Smooth muscle cell (in vitro differentiated cells): ENCODE measurements around the gene WDR91. TPM values are rescaled to one million over a fixed set of nuclear protein-coding genes. Genes with fewer than 3 reads are reported as not detected.

Source experiments
- DNase-seq: peaks from one replicate; lab custom pipeline; 2025; ENCODE audit not compliant: unreplicated experiment; lab: John Stamatoyannopoulos, UW
- H2AFZ ChIP-seq: fragments of 200-600 bp; sonication (generic); 2 replicates; pipeline ENCODE4 v1.6.0; 2016; ENCODE audit warnings: antibody characterized with exemption, low read depth, mild to moderate bottlenecking
- H3F3A ChIP-seq: fragments of 200-600 bp; sonication (generic); 2 replicates; pipeline ENCODE4 v1.6.0; 2017; ENCODE audit warnings: antibody characterized with exemption, low read depth
- H3K27ac ChIP-seq: fragments of 200-600 bp; sonication (generic); 2 replicates; pipeline ENCODE4 v1.5.1; 2016; ENCODE audit warnings: low read depth, mild to moderate bottlenecking
- H3K27me3 ChIP-seq: fragments of 200-600 bp; sonication (generic); 2 replicates; pipeline ENCODE4 v1.6.1; 2016; ENCODE audit warnings: low read depth, mild to moderate bottlenecking
- H3K36me3 ChIP-seq: fragments of 200-600 bp; sonication (generic); 2 replicates; pipeline ENCODE4 v1.5.1; 2016; ENCODE audit warnings: low read depth
- H3K4me1 ChIP-seq: fragments of 200-600 bp; sonication (generic); 2 replicates; pipeline ENCODE4 v1.5.1; 2016; ENCODE audit warnings: low read depth
- H3K4me2 ChIP-seq: fragments of 200-600 bp; sonication (generic); 2 replicates; pipeline ENCODE4 v1.6.0; 2016; ENCODE audit warnings: mild to moderate bottlenecking
- H3K4me3 ChIP-seq: fragments of 200-600 bp; sonication (generic); 2 replicates; pipeline ENCODE4 v1.5.1; 2016; ENCODE audit warnings: mild to moderate bottlenecking
- H3K79me2 ChIP-seq: fragments of 200-600 bp; sonication (generic); 2 replicates; pipeline ENCODE4 v1.6.0; 2016; ENCODE audit warnings: low read depth, mild to moderate bottlenecking
- H3K9ac ChIP-seq: fragments of 200-600 bp; sonication (generic); 2 replicates; pipeline ENCODE4 v1.6.0; 2016; ENCODE audit warnings: low read depth
- H3K9me3 ChIP-seq: fragments of 200-600 bp; sonication (generic); replicated peaks from 2 replicates; pipeline ENCODE4 v1.5.1; 2016; ENCODE audit warnings: low read depth
- H4K20me1 ChIP-seq: fragments of 200-600 bp; sonication (generic); 2 replicates; pipeline ENCODE4 v1.6.0; 2016; ENCODE audit warnings: low read depth
- CTCF ChIP-seq: fragments of 200-600 bp; sonication (generic); IDR thresholded peaks from 2 replicates; pipeline ENCODE4 v1.5.1; 2017; ENCODE audit warnings: borderline replicate concordance, mild to moderate bottlenecking, antibody characterized with exemption; ENCODE audit not compliant: insufficient read depth, poor library complexity, severe bottlenecking
- WGBS: methylation state at CpG from one replicate; pipeline ENCODE4 v1.1.7; 2016; ENCODE audit warnings: low lambda C conversion rate; 5-methylcytosine and 5-hydroxymethylcytosine counted together
- polyA plus RNA-seq: library from polyadenylated mRNA; unstranded; fragments of >200 nt; fragmentation: Nextera tagmentation; extraction: Ambion mirVana; gene quantifications from 2 replicates; pipeline ENCODE4 v1.2.1, GENCODE V29; 2016
- total RNA-seq: library from RNA; depleted of rRNA; stranded (reverse); fragments of >200 nt; gene quantifications from 2 replicates; pipeline ENCODE4 v1.2.3, GENCODE V29; 2014

The WDR91 gene
- total and polyA plus RNA-seq, 2 experiments from 2014 or later: 6.6 to 6.8 TPM

- WGBS: 91% methylated on average over 12 of the region's 12 CpGs
- Histone ChIP-seq H4K20me1 (no peaks in the 10 kb centered on the region), H3K27ac (peak overlapping the region; percentile 80), H3K4me1 (no peaks in the 10 kb centered on the region), H3K27me3 (no peaks in the 10 kb centered on the region), H3F3A (no peaks in the 10 kb centered on the region), H3K36me3 (no peaks in the 10 kb centered on the region), H3K9ac (no peak overlapping the region), H3K4me3 (no peak overlapping the region), H3K4me2 (no peak overlapping the region), H3K9me3 (no peaks in the 10 kb centered on the region), H3K79me2 (no peaks in the 10 kb centered on the region), H2AFZ (no peak overlapping the region)
- TF ChIP-seq CTCF: no peak
- no peak for DNase-seq
Observed at GRCh38 chr7:135194494-135195095, 16.7 kb downstream of the WDR91 start.

- Histone ChIP-seq H3K79me2 (no peaks in the 10 kb centered on the region), H3K4me1 (no peaks in the 10 kb centered on the region), H2AFZ (no peak overlapping the region), H3K27ac (peak overlapping the region; percentile 80), H4K20me1 (no peaks in the 10 kb centered on the region), H3K9me3 (no peaks in the 10 kb centered on the region), H3K4me3 (no peak overlapping the region), H3K9ac (no peak overlapping the region), H3K27me3 (no peaks in the 10 kb centered on the region), H3K36me3 (no peaks in the 10 kb centered on the region), H3K4me2 (no peak overlapping the region), H3F3A (no peaks in the 10 kb centered on the region)
- DNase-seq: no peak
- TF ChIP-seq CTCF: no peak
- 74% methylated on average over 10 of the region's 10 CpGs for WGBS
Observed at GRCh38 chr7:135193615-135194081, 17.7 kb downstream of the WDR91 start.

- H3K9ac ChIP-seq: no peak overlapping the region
- no peak overlapping the region for H3K4me2 ChIP-seq
- 89% methylated on average over 11 of the region's 11 CpGs for WGBS
- H3K79me2 ChIP-seq: no peaks in the 10 kb centered on the region
- H3K4me1 ChIP-seq: no peaks in the 10 kb centered on the region
- no peaks in the 10 kb centered on the region for H3K36me3 ChIP-seq
- H3K4me3 ChIP-seq: no peak overlapping the region
- H3K27ac ChIP-seq: peak overlapping the region; percentile 80
- H3K27me3 ChIP-seq: no peaks in the 10 kb centered on the region
- H2AFZ ChIP-seq: no peak overlapping the region
- H3F3A ChIP-seq: no peaks in the 10 kb centered on the region
- DNase-seq: no peak
- H4K20me1 ChIP-seq: no peaks in the 10 kb centered on the region
- H3K9me3 ChIP-seq: no peaks in the 10 kb centered on the region
- TF ChIP-seq CTCF: no peak
Observed at GRCh38 chr7:135192914-135193536, 18.3 kb downstream of the WDR91 start.

- H3K4me1 ChIP-seq: no peaks in the 10 kb centered on the region
- H3K4me2 ChIP-seq: no peak overlapping the region
- no peak for TF ChIP-seq CTCF
- no peaks in the 10 kb centered on the region for H3K27me3 ChIP-seq
- no peaks in the 10 kb centered on the region for H3K79me2 ChIP-seq
- H4K20me1 ChIP-seq: no peaks in the 10 kb centered on the region
- DNase-seq: no peak
- no peaks in the 10 kb centered on the region for H3K36me3 ChIP-seq
- no peak overlapping the region for H2AFZ ChIP-seq
- H3K27ac ChIP-seq: no peak overlapping the region
- H3K4me3 ChIP-seq: no peak overlapping the region
- no peaks in the 10 kb centered on the region for H3K9me3 ChIP-seq
- no peak overlapping the region for H3K9ac ChIP-seq
- no peaks in the 10 kb centered on the region for H3F3A ChIP-seq
Observed at GRCh38 chr7:135190703-135191102, 20.6 kb downstream of the WDR91 start.
